ENCODE results near the gene LCE1B.

DNA sequence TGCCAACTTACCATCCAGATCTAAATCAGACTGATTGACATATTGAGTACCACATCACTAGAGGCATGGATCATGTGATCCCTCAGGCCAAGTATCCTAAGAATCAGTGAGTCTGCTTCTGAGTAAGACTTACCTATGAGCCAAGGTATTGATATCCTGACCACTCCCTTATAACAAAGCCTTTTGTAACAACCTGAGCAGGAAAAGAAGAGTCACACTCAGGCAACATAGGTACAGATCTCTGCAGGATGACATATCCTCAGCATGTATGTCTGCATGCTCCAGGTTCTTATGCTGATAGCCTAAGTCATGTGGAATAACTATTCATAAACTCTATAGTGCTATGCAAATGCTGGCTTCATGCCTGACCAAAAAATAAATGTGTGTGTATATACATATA lies 13.2 kb downstream of the LCE1B start:
- TF ChIP-seq, protein P1, sequence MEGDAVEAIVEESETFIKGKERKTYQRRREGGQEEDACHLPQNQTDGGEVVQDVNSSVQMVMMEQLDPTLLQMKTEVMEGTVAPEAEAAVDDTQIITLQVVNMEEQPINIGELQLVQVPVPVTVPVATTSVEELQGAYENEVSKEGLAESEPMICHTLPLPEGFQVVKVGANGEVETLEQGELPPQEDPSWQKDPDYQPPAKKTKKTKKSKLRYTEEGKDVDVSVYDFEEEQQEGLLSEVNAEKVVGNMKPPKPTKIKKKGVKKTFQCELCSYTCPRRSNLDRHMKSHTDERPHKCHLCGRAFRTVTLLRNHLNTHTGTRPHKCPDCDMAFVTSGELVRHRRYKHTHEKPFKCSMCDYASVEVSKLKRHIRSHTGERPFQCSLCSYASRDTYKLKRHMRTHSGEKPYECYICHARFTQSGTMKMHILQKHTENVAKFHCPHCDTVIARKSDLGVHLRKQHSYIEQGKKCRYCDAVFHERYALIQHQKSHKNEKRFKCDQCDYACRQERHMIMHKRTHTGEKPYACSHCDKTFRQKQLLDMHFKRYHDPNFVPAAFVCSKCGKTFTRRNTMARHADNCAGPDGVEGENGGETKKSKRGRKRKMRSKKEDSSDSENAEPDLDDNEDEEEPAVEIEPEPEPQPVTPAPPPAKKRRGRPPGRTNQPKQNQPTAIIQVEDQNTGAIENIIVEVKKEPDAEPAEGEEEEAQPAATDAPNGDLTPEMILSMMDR (IDR thresholded peaks at IDR 0.05; ENCODE audit: insufficient read depth, low read length) = no peak
- TF ChIP-seq, protein P2, sequence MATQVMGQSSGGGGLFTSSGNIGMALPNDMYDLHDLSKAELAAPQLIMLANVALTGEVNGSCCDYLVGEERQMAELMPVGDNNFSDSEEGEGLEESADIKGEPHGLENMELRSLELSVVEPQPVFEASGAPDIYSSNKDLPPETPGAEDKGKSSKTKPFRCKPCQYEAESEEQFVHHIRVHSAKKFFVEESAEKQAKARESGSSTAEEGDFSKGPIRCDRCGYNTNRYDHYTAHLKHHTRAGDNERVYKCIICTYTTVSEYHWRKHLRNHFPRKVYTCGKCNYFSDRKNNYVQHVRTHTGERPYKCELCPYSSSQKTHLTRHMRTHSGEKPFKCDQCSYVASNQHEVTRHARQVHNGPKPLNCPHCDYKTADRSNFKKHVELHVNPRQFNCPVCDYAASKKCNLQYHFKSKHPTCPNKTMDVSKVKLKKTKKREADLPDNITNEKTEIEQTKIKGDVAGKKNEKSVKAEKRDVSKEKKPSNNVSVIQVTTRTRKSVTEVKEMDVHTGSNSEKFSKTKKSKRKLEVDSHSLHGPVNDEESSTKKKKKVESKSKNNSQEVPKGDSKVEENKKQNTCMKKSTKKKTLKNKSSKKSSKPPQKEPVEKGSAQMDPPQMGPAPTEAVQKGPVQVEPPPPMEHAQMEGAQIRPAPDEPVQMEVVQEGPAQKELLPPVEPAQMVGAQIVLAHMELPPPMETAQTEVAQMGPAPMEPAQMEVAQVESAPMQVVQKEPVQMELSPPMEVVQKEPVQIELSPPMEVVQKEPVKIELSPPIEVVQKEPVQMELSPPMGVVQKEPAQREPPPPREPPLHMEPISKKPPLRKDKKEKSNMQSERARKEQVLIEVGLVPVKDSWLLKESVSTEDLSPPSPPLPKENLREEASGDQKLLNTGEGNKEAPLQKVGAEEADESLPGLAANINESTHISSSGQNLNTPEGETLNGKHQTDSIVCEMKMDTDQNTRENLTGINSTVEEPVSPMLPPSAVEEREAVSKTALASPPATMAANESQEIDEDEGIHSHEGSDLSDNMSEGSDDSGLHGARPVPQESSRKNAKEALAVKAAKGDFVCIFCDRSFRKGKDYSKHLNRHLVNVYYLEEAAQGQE (IDR thresholded peaks at IDR 0.05; ENCODE audit: insufficient replicate concordance, low read depth) = no peak
